ENCODE data around the gene SLC25A19.
A peak's percentile ranks its signal among the peaks of the same experiment; 100 is the strongest.

Gene SLC25A19

DNA sequence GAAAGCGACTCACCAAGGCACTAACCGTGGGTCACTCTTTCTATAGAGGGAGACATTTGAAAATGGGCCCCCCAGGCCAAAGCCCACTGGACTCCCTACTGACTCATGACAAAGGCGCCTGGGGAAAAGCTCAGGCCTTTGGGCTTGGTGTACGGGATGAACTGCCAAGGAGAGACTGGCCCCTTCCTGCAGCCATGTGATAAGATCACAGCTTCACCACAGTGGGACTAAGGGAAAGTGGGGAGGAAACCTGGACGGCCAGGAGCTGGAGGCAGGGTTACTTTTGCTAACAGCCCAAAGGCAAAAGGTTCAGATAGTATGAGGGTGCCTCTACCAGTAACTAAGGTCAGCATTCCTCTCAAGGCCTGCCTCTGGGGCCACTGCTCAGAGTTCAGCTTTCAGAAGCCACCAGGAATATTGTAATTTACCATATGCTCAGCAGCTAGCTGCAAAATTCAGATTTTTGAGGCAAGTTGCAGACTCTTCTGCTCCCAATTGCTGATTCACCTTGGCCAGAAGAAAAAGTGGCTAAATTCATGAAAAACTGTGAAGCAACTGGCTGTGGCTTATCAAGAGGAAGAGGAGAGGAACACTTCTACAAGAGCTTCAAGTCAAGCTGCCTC, 37.1 kb upstream of the SLC25A19 start:
- H3K4me3 ChIP-seq (ENCODE audit: low read depth, low read length) = no peak overlapping the region
- peak; percentile 82 for DNase-seq (ENCODE audit: low read depth)
- TF ChIP-seq, protein P1, sequence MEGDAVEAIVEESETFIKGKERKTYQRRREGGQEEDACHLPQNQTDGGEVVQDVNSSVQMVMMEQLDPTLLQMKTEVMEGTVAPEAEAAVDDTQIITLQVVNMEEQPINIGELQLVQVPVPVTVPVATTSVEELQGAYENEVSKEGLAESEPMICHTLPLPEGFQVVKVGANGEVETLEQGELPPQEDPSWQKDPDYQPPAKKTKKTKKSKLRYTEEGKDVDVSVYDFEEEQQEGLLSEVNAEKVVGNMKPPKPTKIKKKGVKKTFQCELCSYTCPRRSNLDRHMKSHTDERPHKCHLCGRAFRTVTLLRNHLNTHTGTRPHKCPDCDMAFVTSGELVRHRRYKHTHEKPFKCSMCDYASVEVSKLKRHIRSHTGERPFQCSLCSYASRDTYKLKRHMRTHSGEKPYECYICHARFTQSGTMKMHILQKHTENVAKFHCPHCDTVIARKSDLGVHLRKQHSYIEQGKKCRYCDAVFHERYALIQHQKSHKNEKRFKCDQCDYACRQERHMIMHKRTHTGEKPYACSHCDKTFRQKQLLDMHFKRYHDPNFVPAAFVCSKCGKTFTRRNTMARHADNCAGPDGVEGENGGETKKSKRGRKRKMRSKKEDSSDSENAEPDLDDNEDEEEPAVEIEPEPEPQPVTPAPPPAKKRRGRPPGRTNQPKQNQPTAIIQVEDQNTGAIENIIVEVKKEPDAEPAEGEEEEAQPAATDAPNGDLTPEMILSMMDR (IDR thresholded peaks at IDR 0.05; ENCODE audit: low read depth, low read length) = no peak
- TF ChIP-seq, protein P2, sequence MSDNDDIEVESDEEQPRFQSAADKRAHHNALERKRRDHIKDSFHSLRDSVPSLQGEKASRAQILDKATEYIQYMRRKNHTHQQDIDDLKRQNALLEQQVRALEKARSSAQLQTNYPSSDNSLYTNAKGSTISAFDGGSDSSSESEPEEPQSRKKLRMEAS (IDR thresholded peaks at IDR 0.05; ENCODE audit: low read depth, low read length) = no peak
- no peak for TF ChIP-seq MYC (IDR thresholded peaks at IDR 0.05; ENCODE audit: low read depth, low read length)
- TF ChIP-seq POLR2A (IDR thresholded peaks at IDR 0.05; ENCODE audit: extremely low read depth, insufficient read length) = no peak

DNA sequence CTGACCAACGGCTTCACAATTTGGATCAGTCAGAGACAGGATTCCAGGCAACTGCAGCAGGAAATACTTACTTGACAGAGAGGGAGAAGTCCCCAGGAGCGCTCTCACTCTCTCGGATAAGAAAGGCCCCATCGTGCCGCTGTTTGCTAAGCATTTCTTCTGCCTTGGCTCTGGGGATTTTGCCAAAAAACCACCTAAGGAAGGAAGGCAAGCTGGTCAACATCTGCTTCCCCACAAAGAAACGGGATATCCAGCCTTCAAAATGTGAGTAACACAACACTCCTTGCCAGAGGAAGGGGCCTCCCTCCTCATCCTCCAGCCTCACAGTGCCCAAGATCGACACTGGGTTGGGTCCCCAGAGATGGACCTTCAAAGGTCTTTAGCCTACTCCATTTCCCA, 36.6 kb upstream of the SLC25A19 start:
- peak overlapping the region; percentile 3 for H3K4me3 ChIP-seq (ENCODE audit: low read depth, low read length)
- peak; percentile 74 for DNase-seq (ENCODE audit: low read depth)
- TF ChIP-seq, protein P2 (IDR thresholded peaks at IDR 0.05; ENCODE audit: low read depth, low read length) = no peak
- TF ChIP-seq, protein P1 (IDR thresholded peaks at IDR 0.05; ENCODE audit: low read depth, low read length) = no peak
- TF ChIP-seq POLR2A (IDR thresholded peaks at IDR 0.05; ENCODE audit: extremely low read depth, insufficient read length) (no peak), MYC (IDR thresholded peaks at IDR 0.05; ENCODE audit: low read depth, low read length) (no peak)

DNA sequence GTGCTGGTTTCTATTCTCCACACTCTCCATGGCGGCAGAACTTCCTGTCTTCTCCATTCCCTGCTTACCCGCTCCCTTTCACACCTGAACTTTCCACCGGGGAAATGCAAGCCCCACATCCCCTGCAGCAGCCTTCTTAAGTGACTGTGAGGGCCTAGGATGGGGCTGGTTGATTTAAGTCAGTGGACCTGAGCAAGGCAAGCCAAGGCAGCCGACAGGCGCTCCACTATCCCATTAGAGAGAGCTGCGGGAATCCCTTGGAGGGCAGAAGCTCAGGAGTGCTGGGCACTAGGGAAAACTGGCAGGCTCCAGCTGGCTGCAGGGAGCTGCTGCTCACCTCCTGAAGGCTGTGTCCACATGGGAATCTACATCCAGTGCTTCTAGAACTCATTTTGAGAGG, 36.1 kb upstream of the SLC25A19 start:
- no peak for DNase-seq (ENCODE audit: low read depth)
- TF ChIP-seq MYC (IDR thresholded peaks at IDR 0.05; ENCODE audit: low read depth, low read length) (no peak), POLR2A (IDR thresholded peaks at IDR 0.05; ENCODE audit: extremely low read depth, insufficient read length) (no peak)
- TF ChIP-seq, protein P1 (IDR thresholded peaks at IDR 0.05; ENCODE audit: low read depth, low read length) = no peak
- TF ChIP-seq, protein P2 (IDR thresholded peaks at IDR 0.05; ENCODE audit: low read depth, low read length) = no peak
- H3K4me3 ChIP-seq (ENCODE audit: low read depth, low read length) = peak overlapping the region; percentile 3

DNA sequence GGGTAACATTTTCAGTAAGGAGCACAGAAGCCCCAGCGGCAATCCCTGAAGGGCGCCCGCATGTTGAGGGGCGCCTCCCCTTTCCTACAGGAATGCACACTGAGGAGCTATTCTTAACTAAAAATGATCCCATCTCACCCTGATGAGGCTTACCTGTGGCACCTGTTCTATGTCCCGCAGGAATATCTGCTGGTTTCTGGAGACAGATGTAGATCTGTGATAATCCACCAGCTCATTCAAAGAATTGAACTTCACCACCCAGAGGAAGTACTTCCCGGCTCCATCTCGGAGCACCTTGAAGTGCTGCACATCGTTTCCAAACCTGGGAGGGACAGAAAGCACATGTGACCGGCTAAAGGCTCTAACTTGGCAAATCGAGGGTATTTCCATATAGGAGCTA, 32.3 kb upstream of the SLC25A19 start:
- TF ChIP-seq, protein P1 (IDR thresholded peaks at IDR 0.05; ENCODE audit: low read depth, low read length) = no peak
- no peak for TF ChIP-seq MYC (IDR thresholded peaks at IDR 0.05; ENCODE audit: low read depth, low read length)
- no peak overlapping the region for H3K4me3 ChIP-seq (ENCODE audit: low read depth, low read length)
- DNase-seq (ENCODE audit: low read depth) = no peak

DNA sequence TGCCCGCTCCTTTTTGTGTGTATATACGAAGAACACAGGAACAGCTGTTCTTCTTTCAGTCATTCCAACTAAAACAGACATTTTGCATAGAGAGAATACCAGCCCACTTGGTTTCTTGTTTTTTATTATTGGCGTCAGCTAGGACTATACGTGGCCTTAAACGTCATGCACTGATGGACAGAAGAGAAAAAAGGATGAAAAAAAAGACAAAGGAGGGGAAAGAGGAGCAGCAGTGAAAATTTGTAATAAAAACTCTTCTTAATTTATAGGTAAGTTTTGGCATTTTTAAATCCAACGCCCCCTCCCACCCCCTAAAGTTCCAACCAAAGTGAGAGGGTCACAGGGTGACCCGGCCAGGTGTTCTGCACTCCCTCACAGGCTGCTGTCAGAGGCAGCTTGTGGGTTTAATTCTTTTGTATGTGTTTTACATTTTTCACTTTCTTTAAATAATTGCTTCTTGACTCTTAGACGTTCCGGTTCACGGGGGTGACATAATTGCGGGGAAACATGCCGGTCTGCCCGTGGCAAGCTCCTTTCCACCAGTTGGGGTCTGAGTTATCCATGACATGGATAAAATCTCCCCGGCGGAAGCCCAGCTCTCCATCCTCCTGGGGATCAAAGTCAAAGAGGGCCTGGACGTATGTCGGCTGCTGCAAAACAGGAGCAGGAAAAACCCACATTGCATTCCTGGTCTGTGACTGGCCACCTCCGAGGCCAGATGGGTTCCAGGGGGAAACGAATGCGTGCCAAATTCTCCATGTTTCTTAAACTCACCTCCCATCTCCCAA, 30.9 kb upstream of the SLC25A19 start:
- DNase-seq (ENCODE audit: low read depth) = no peak
- H3K4me3 ChIP-seq (ENCODE audit: low read depth, low read length) = no peak overlapping the region
- TF ChIP-seq MYC (IDR thresholded peaks at IDR 0.05; ENCODE audit: low read depth, low read length) (no peak), POLR2A (IDR thresholded peaks at IDR 0.05; ENCODE audit: extremely low read depth, insufficient read length) (no peak)
- TF ChIP-seq, protein P2 (IDR thresholded peaks at IDR 0.05; ENCODE audit: low read depth, low read length) = no peak
- TF ChIP-seq, protein P1 (IDR thresholded peaks at IDR 0.05; ENCODE audit: low read depth, low read length) = no peak
